Esophagus mucosa (tissue), 1 donor: Measurements from ENCODE around the gene WFDC5. TPM values are rescaled to one million over a fixed set of nuclear protein-coding genes. Genes with fewer than 3 reads are reported as not detected.
A peak's percentile ranks its signal among the peaks of the same experiment; 100 is the strongest.
"Not testable (repeated sequence)": the region's sequence is repeated elsewhere in the genome, so short reads cannot be mapped to it uniquely, and the experiment has no call there.

Source experiments
- ATAC-seq: fragments of 200-7000 bp; cut with Tn5 transposase; one replicate; pipeline ENCODE4 v1.9.1; 2020
- total RNA-seq: library from RNA; stranded (reverse); gene quantifications from one replicate; pipeline ENCODE4 v1.2.4, GENCODE V29; 2023
- donor health status: DM: yes; HTN: yes; CAD: no.

WFDC5 gene
- total RNA-seq, 1 donor from 2014 or later, result 4.3 TPM

- ATAC-seq, result no peak
Observed at GRCh38 chr20:45087097-45087790, 27.7 kb downstream of the WFDC5 start.

- ATAC-seq, result no peak
Observed at GRCh38 chr20:45085867-45086266, 29.1 kb downstream of the WFDC5 start.

GRCh38 chr20:45085289-45085688, 29.7 kb downstream of the WFDC5 start:
- ATAC-seq, result no peak

GRCh38 chr20:45083127-45083526, 31.8 kb downstream of the WFDC5 start:
- ATAC-seq, result no peak

GRCh38 chr20:45082468-45082867, 32.5 kb downstream of the WFDC5 start:
- no peak for ATAC-seq

- ATAC-seq, result no peak
Observed at GRCh38 chr20:45080867-45081624, 33.9 kb downstream of the WFDC5 start.

GRCh38 chr20:45077559-45077958, 37.4 kb downstream of the WFDC5 start:
- ATAC-seq, result no peak

- no peak for ATAC-seq
Observed at GRCh38 chr20:45073221-45073620, 41.8 kb downstream of the WFDC5 start.

- ATAC-seq, result no peak
Observed at GRCh38 chr20:45072066-45072465, 42.9 kb downstream of the WFDC5 start.

- no peak for ATAC-seq
Observed at GRCh38 chr20:45070932-45071632, 43.9 kb downstream of the WFDC5 start.

- no peak for ATAC-seq
Observed at GRCh38 chr20:45069261-45069660, 45.7 kb downstream of the WFDC5 start.

GRCh38 chr20:45067558-45067957, 47.4 kb downstream of the WFDC5 start:
- ATAC-seq, result peak; percentile 86

- ATAC-seq, result peak; percentile 87
Observed at GRCh38 chr20:45067087-45067486, 47.9 kb downstream of the WFDC5 start.

- ATAC-seq, result no peak
Observed at GRCh38 chr20:45066372-45066771, 48.6 kb downstream of the WFDC5 start.

- ATAC-seq, result no peak
Observed at GRCh38 chr20:45064812-45065211, 50.2 kb downstream of the WFDC5 start.

- not testable (repeated sequence) for ATAC-seq
Observed at GRCh38 chr20:45063107-45063506, 51.9 kb downstream of the WFDC5 start.

GRCh38 chr20:45061244-45061643, 53.7 kb downstream of the WFDC5 start:
- peak; percentile 98 for ATAC-seq

GRCh38 chr20:45060294-45060693, 54.7 kb downstream of the WFDC5 start:
- ATAC-seq, result no peak

Other genes starting within 250 kb of the WFDC5 start
- gene YWHAB, start 229.5 kb downstream of the WFDC5 start, total RNA-seq, result 158 TPM
- gene PABPC1L, start 205.1 kb downstream of the WFDC5 start, total RNA-seq, result 10.0 TPM
- gene TOMM34, start 154.8 kb downstream of the WFDC5 start, total RNA-seq, result 11.4 TPM
- gene STK4, start 148.7 kb downstream of the WFDC5 start, total RNA-seq, result 15.8 TPM
- 0.40 TPM for gene KCNS1, start 14.0 kb downstream of the WFDC5 start, total RNA-seq
- gene WFDC12, start 9.3 kb upstream of the WFDC5 start, total RNA-seq, result 5.1 TPM
- gene PI3, start 59.7 kb upstream of the WFDC5 start, total RNA-seq, result 1,694 TPM
- not detected for gene SEMG1, start 91.9 kb upstream of the WFDC5 start, total RNA-seq
- not detected for gene SEMG2, start 106.2 kb upstream of the WFDC5 start, total RNA-seq
- 864 TPM for gene SLPI, start 139.4 kb upstream of the WFDC5 start, total RNA-seq
- not detected for gene RBPJL, start 191.7 kb upstream of the WFDC5 start, total RNA-seq
- 0.16 TPM for gene MATN4, start 193.1 kb upstream of the WFDC5 start, total RNA-seq
- gene SDC4, start 233.2 kb upstream of the WFDC5 start, total RNA-seq, result 99.1 TPM
- 13.7 TPM for gene SYS1, start 248.0 kb upstream of the WFDC5 start, total RNA-seq